Sigmoid colon (tissue), 4 donors: Measurements from ENCODE around the gene ZNF630.

ENCODE experiments used
- CTCF ChIP-seq, 4 experiments: fragments of 450-650 bp in 3 of 4; fragments of 200-600 bp in 1 of 4; IDR thresholded peaks; one replicate each; pipeline ENCODE4 v1.5.1; 2016 to 2019; ENCODE audit warnings: antibody characterized with exemption in 4 of 4, mild to moderate bottlenecking in 3 of 4, moderate library complexity in 2 of 4
- EP300 ChIP-seq, 4 donors: sonication (generic); formaldehyde crosslinking; IDR thresholded peaks; one replicate each; pipeline ENCODE4 v1.6.1; 2017; ENCODE audit warnings: antibody characterized with exemption in 4 of 4
- POLR2A ChIP-seq, 2 donors: fragments of 450-650 bp; IDR thresholded peaks; one replicate each; pipeline ENCODE4 v1.6.1; 2016; ENCODE audit warnings: antibody characterized with exemption in 2 of 2, mild to moderate bottlenecking in 2 of 2, moderate library complexity in 2 of 2
- POLR2AphosphoS5 ChIP-seq, 4 donors: sonication (generic); formaldehyde crosslinking; IDR thresholded peaks; one replicate each; pipeline ENCODE4 v1.6.1; 2017; ENCODE audit warnings: antibody characterized with exemption in 4 of 4

DNA sequence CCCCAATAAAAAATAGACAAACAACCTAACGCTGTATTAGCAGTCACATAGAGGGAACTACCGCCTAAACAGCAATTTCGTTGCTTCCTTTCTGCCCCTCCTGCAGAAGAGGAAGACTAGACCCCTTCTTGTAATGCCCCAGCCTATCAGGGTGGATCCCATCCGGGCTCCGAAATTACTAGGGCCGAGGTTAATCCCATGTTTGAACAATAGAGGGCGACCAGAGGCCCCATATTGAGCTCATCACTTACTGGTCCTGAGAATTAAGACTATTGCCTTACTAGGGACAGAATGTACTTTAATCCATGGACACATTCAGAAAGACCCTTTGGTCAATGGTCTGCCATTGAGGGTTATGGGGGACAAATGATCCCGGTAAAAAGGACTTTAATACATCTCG lies 11.8 kb upstream of the ZNF630 start:
- peak in 3 of 4 experiments; percentile 28 to 47 (median 36) for TF ChIP-seq CTCF (IDR thresholded peaks at IDR 0.05)
- no peak for TF ChIP-seq POLR2A (IDR thresholded peaks at IDR 0.05)
- TF ChIP-seq EP300 (IDR thresholded peaks at IDR 0.05): no peak
- no peak for TF ChIP-seq POLR2AphosphoS5 (IDR thresholded peaks at IDR 0.05)
